Endothelial cell of hepatic sinusoid (primary cell): ENCODE results near the gene BRAP.
"Not testable (repeated sequence)": the region's sequence is repeated elsewhere in the genome, so short reads cannot be mapped to it uniquely, and the experiment has no call there.

Experiments
- in situ Hi-C: cut with HindIII; loops from 2 replicates; pipeline ENCODE4 v1.10.0; 2017; ENCODE audit warnings: low sequenced_read_pairs

The BRAP gene

GRCh38 chr12:111617841-111618240, 67.9 kb downstream of the BRAP start:
- in situ Hi-C loops = not testable (repeated sequence)

- in situ Hi-C loops = no loop called here
These were observed 69.6 kb downstream of the BRAP start for GRCh38 chr12:111616177-111616623.

- in situ Hi-C loops = no loop called here
These were observed 78.5 kb downstream of the BRAP start for GRCh38 chr12:111607239-111607638.

GRCh38 chr12:111606767-111607230, 79.0 kb downstream of the BRAP start:
- in situ Hi-C loops = no loop called here

- in situ Hi-C loops = no loop called here
These were observed 79.6 kb downstream of the BRAP start for GRCh38 chr12:111605911-111606766.

- in situ Hi-C loops = not testable (repeated sequence)
These were observed 82.9 kb downstream of the BRAP start for GRCh38 chr12:111602857-111603256.

GRCh38 chr12:111602348-111602747, 83.4 kb downstream of the BRAP start:
- in situ Hi-C loops = no loop called here

GRCh38 chr12:111600986-111601385, 84.8 kb downstream of the BRAP start:
- in situ Hi-C loops = not testable (repeated sequence)

GRCh38 chr12:111600205-111600642, 85.5 kb downstream of the BRAP start:
- in situ Hi-C loops = no loop called here

GRCh38 chr12:111599453-111600204, 86.1 kb downstream of the BRAP start:
- in situ Hi-C loops = no loop called here

- in situ Hi-C loops = no loop called here
These were observed 86.9 kb downstream of the BRAP start, which contains the start of gene ATXN2 for GRCh38 chr12:111598637-111599452. Gene ATXN2 (minus strand): TSS chr12:111599315. CDS start chr12:111599034, 281 bp downstream.

GRCh38 chr12:111597831-111598636, 87.7 kb downstream of the BRAP start:
- in situ Hi-C loops = no loop called here

- in situ Hi-C loops = no loop called here
These were observed 88.5 kb downstream of the BRAP start for GRCh38 chr12:111596985-111597830.

GRCh38 chr12:111595341-111595835, 90.4 kb downstream of the BRAP start:
- in situ Hi-C loops = not testable (repeated sequence)
